ENCODE results near the gene AATK.

Gene AATK

GRCh38 chr17:81143717-81144422 lies 22.2 kb downstream of the AATK start:
- DNase-seq = no peak
- Histone ChIP-seq H3K4me1 (no peaks in the 10 kb centered on the region; the same call in 1 of the 2 replicates), H3K27me3 (no peaks in the 10 kb centered on the region), H3K9me3 (no peaks in the 10 kb centered on the region), H3K4me3 (ENCODE audit: low read depth, low read length) (no peak overlapping the region), H3K36me3 (no peaks in the 10 kb centered on the region)
- no peak for TF ChIP-seq CTCF (IDR thresholded peaks at IDR 0.05; ENCODE audit: low read depth, low read length)

- DNase-seq = no peak
- H3K27me3 ChIP-seq = no peaks in the 10 kb centered on the region
- H3K36me3 ChIP-seq = no peaks in the 10 kb centered on the region
- no peak for TF ChIP-seq CTCF (IDR thresholded peaks at IDR 0.05; ENCODE audit: low read depth, low read length)
- H3K9me3 ChIP-seq = no peaks in the 10 kb centered on the region
- H3K4me3 ChIP-seq (ENCODE audit: low read depth, low read length) = no peak overlapping the region
- no peaks in the 10 kb centered on the region; the same call in 1 of the 2 replicates for H3K4me1 ChIP-seq
Observed at GRCh38 chr17:81143200-81143527, 22.9 kb downstream of the AATK start.

DNA sequence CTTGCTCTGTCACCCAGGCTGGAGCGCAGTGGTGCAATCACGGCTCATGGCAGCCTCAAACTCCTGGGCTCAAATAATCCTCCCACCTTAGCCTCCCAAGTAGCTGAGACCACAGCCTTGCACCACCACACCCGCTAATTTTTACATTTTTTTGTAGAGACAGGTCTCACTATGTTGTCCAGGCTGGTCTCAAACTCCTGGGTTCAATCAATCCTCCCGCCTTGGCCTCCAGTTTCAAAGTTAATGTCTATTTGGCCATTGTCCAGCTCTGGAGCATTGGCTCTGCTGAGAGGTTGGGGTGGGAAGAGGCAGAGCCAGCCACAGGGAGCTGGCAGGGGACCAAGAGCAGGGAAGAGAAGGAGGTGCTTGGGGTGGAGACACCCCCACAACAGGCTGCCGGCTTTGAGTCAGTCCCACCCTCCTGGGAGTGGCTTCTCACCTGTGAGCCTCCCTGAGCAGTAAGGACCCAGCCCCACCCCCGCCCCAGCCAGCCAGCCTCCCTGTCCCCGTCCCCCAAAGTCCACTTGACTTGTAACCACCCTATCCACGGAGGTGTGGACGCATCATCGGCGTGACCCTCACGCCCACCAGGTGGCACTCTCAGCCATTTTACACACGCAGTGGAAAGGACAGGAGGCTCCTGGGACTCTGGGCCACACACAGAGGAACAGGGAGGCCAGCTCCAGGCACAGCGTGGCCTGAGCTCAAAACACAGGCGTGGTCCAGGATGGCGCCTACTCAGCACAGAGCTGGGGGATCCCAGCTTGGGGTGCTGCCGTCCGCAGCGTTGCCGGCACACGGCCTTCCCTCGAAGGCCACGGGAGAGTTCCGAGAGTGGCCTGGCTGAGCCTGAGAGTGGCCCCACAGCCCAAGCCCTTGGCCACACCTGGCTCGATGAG lies 23.5 kb downstream of the AATK start:
- Histone ChIP-seq H3K4me1 (no peaks in the 10 kb centered on the region; the same call in 1 of the 2 replicates), H3K9me3 (no peaks in the 10 kb centered on the region), H3K27me3 (no peaks in the 10 kb centered on the region), H3K4me3 (ENCODE audit: low read depth, low read length) (no peak overlapping the region), H3K36me3 (no peaks in the 10 kb centered on the region)
- peak; percentile 85 for TF ChIP-seq CTCF (IDR thresholded peaks at IDR 0.05; ENCODE audit: low read depth, low read length)
- DNase-seq = peak; percentile 90

GRCh38 chr17:81140695-81141094 lies 25.3 kb downstream of the AATK start:
- H3K36me3 ChIP-seq = no peaks in the 10 kb centered on the region
- H3K4me3 ChIP-seq (ENCODE audit: low read depth, low read length) = no peak overlapping the region
- no peaks in the 10 kb centered on the region for H3K9me3 ChIP-seq
- no peaks in the 10 kb centered on the region; the same call in 1 of the 2 replicates for H3K4me1 ChIP-seq
- H3K27me3 ChIP-seq = no peaks in the 10 kb centered on the region
- no peak for DNase-seq
- TF ChIP-seq CTCF (IDR thresholded peaks at IDR 0.05; ENCODE audit: low read depth, low read length) = no peak

GRCh38 chr17:81140018-81140417 lies 26.0 kb downstream of the AATK start:
- DNase-seq = no peak
- no peaks in the 10 kb centered on the region; the same call in 1 of the 2 replicates for H3K4me1 ChIP-seq

More at GRCh38 chr17:81140018-81140417, 26.0 kb downstream of the AATK start:
- H3K9me3 ChIP-seq = no peaks in the 10 kb centered on the region
- TF ChIP-seq CTCF (IDR thresholded peaks at IDR 0.05; ENCODE audit: low read depth, low read length) = no peak
- H3K27me3 ChIP-seq = no peaks in the 10 kb centered on the region
- no peak overlapping the region for H3K4me3 ChIP-seq (ENCODE audit: low read depth, low read length)
- H3K36me3 ChIP-seq = no peaks in the 10 kb centered on the region

All from BE2C (cell line).